Stimulated activated CD4-positive, alpha-beta T cell treated with anti-CD3 and anti-CD28 coated beads, Interleukin-12 subunit alpha, Interleukin-12 subunit beta, amount 100 ng/mL, for 24 hours (primary cell): ENCODE measurements around the gene SMG1.
"Not testable (repeated sequence)": the region's sequence is repeated elsewhere in the genome, so short reads cannot be mapped to it uniquely, and the experiment has no call there.

ENCODE experiments used
- DNase-seq, 2 experiments: peaks; one replicate each; pipeline ENCODE4 v3.0.0-alpha.2; 2020; ENCODE audit warnings: low read depth in 2 of 2

SMG1 gene

GRCh38 chr16:18762713-18763112, 163.5 kb downstream of the SMG1 start:
- not testable (repeated sequence) for DNase-seq

GRCh38 chr16:18759598-18760520, 166.3 kb downstream of the SMG1 start:
- peak; percentile 20 to 23 for DNase-seq

GRCh38 chr16:18757960-18758660, 168.1 kb downstream of the SMG1 start:
- not testable (repeated sequence) for DNase-seq

- DNase-seq = not testable (repeated sequence)
Observed at GRCh38 chr16:18756639-18757038, 169.6 kb downstream of the SMG1 start.
